ENCODE results near the gene HERC6.

DNA sequence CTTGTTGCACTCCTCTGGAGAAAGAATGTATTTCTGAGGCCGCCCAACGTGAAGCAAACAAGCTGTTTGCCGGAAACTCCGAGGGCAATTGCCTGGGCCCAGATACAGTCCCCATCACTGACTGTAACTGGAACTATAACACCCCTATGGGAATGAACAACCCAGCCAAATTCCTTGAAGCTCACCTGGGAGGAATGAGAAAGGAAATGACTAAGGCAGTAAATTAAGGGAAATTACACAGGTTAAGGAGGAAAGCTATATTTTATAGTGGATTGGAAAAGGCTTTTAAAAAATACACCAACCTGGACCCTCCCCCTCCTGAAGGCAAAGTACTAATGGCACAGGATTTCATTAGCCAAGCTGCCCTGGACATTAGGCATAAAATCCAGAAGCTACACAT, 66.6 kb downstream of the HERC6 start:
- TF ChIP-seq POLR2AphosphoS5 (IDR thresholded peaks at IDR 0.05): no peak
- no peak for TF ChIP-seq POLR2A (IDR thresholded peaks at IDR 0.05)
- TF ChIP-seq, protein P1, sequence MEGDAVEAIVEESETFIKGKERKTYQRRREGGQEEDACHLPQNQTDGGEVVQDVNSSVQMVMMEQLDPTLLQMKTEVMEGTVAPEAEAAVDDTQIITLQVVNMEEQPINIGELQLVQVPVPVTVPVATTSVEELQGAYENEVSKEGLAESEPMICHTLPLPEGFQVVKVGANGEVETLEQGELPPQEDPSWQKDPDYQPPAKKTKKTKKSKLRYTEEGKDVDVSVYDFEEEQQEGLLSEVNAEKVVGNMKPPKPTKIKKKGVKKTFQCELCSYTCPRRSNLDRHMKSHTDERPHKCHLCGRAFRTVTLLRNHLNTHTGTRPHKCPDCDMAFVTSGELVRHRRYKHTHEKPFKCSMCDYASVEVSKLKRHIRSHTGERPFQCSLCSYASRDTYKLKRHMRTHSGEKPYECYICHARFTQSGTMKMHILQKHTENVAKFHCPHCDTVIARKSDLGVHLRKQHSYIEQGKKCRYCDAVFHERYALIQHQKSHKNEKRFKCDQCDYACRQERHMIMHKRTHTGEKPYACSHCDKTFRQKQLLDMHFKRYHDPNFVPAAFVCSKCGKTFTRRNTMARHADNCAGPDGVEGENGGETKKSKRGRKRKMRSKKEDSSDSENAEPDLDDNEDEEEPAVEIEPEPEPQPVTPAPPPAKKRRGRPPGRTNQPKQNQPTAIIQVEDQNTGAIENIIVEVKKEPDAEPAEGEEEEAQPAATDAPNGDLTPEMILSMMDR (IDR thresholded peaks at IDR 0.05): no peak
- no peak for TF ChIP-seq EP300 (IDR thresholded peaks at IDR 0.05)

Measured in sigmoid colon (tissue), 4 donors.